ENCODE measurements around the gene CCDC33. TPM values are rescaled to one million over a fixed set of nuclear protein-coding genes. Genes with fewer than 3 reads are reported as not detected.

Gene CCDC33
- total RNA-seq, 1 experiment from 2014 or later, result 0.15 TPM

DNA sequence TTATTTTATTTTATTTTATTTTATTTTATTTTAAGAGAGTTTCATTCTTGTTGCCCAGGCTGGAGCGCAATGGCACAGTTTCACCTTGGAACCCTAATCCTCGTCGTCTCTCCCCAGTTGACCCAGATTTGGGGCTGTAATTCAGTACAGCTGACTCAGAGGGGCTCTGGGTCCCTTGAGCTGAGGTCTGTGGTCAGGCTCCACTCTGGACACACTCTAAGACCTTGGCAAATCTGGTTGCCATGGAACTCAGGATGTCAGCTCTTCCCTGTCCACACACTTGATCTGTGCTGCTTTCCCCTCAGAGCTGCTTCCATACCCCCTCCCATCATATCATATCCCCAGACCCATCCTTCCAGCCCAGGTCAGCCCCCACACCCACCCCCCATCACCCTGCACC lies 132.0 kb downstream of the CCDC33 start:
- ATAC-seq, result no peak
- ChIA-PET CTCF (interaction anchor here (1.2 kb wide), 1 partner anchor 122 kb away, joined by 3 read pairs; no protein-coding TSS in a partner anchor), POLR2A (no interaction called here), RAD21 (ENCODE audit: low non-redundant PET in 1 of 2, low total read pairs in 2 of 2, uncharacterized antibody in 2 of 2, unreplicated experiment in 2 of 2) (no interaction called here)
- Histone ChIP-seq H3K9me3 (ENCODE audit: control insufficient read depth in 1 of 2, insufficient read depth in 1 of 2, low read depth in 1 of 2, low read length in 2 of 2) (no peaks in the 10 kb centered on the region), H3K27me3 (ENCODE audit: insufficient read depth, low read length) (peaks cover 14% of the 10 kb centered on the region), H4K20me1 (ENCODE audit: insufficient read depth) (no peaks in the 10 kb centered on the region), H3K4me2 (ENCODE audit: low read length) (no peak overlapping the region), H2AFZ (ENCODE audit: low read depth, low read length, poor library complexity, severe bottlenecking) (no peak overlapping the region), H3K27ac (ENCODE audit: low read depth, low read length) (no peak overlapping the region), H3K79me2 (ENCODE audit: insufficient read depth, low read length) (no peaks in the 10 kb centered on the region), H3K36me3 (ENCODE audit: control insufficient read depth in 1 of 2, insufficient read depth in 2 of 2, low read length in 2 of 2) (no peaks in the 10 kb centered on the region), H3K9ac (ENCODE audit: low read length) (no peak overlapping the region), H3K4me3 (replicated peaks in 1 of 2; ENCODE audit: low read depth in 1 of 2, low read length in 2 of 2) (no peak overlapping the region), H3K4me1 (ENCODE audit: control insufficient read depth in 1 of 2, insufficient read depth in 2 of 2, low read length in 2 of 2) (peaks cover 0 to 1% of the 10 kb centered on the region in 2 experiments; a peak in 2 of 4 replicates), H3K9me2 (ENCODE audit: insufficient read depth) (no peaks in the 10 kb centered on the region)
- TF ChIP-seq SIN3A (IDR thresholded peaks at IDR 0.05; ENCODE audit: low read depth), result no peak
- TF ChIP-seq, protein P1, sequence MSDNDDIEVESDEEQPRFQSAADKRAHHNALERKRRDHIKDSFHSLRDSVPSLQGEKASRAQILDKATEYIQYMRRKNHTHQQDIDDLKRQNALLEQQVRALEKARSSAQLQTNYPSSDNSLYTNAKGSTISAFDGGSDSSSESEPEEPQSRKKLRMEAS (IDR thresholded peaks at IDR 0.05), result no peak
- TF ChIP-seq ELF1 (IDR thresholded peaks at IDR 0.05; ENCODE audit: borderline replicate concordance, low read depth), result no peak
- TF ChIP-seq EGR1 (IDR thresholded peaks at IDR 0.05; ENCODE audit: low read depth), result no peak
- TF ChIP-seq SP1 (IDR thresholded peaks at IDR 0.05; ENCODE audit: low read depth), result no peak
- TF ChIP-seq, protein P2, sequence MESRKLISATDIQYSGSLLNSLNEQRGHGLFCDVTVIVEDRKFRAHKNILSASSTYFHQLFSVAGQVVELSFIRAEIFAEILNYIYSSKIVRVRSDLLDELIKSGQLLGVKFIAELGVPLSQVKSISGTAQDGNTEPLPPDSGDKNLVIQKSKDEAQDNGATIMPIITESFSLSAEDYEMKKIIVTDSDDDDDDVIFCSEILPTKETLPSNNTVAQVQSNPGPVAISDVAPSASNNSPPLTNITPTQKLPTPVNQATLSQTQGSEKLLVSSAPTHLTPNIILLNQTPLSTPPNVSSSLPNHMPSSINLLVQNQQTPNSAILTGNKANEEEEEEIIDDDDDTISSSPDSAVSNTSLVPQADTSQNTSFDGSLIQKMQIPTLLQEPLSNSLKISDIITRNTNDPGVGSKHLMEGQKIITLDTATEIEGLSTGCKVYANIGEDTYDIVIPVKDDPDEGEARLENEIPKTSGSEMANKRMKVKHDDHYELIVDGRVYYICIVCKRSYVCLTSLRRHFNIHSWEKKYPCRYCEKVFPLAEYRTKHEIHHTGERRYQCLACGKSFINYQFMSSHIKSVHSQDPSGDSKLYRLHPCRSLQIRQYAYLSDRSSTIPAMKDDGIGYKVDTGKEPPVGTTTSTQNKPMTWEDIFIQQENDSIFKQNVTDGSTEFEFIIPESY (IDR thresholded peaks at IDR 0.05; ENCODE audit: extremely low read depth, insufficient replicate concordance, low read length), result no peak
- no peak for TF ChIP-seq RAD21 (IDR thresholded peaks at IDR 0.05; ENCODE audit: low read depth)
- no peak for TF ChIP-seq ZNF274 (IDR thresholded peaks at IDR 0.05; ENCODE audit: low read depth, low read length)
- TF ChIP-seq EZH2 (IDR thresholded peaks at IDR 0.05), result no peak
- TF ChIP-seq YY1 (IDR thresholded peaks at IDR 0.05; ENCODE audit: extremely low read depth, insufficient replicate concordance, low read depth, low read length), result no peak
- TF ChIP-seq JUND (IDR thresholded peaks at IDR 0.05), result no peak
- no peak for TF ChIP-seq TCF7L2 (IDR thresholded peaks at IDR 0.05; ENCODE audit: borderline replicate concordance, extremely low read depth, insufficient read depth, insufficient read length)
- TF ChIP-seq EZH2phosphoT487 (IDR thresholded peaks at IDR 0.05; ENCODE audit: borderline replicate concordance), result no peak
- no peak for TF ChIP-seq ZFX (IDR thresholded peaks at IDR 0.05)
- TF ChIP-seq FOSL1 (IDR thresholded peaks at IDR 0.05; ENCODE audit: low read depth), result no peak
- no peak for TF ChIP-seq POLR2AphosphoS5 (IDR thresholded peaks at IDR 0.05; ENCODE audit: low read depth, low read length)
- intact Hi-C loops (cut with micrococcal nuclease), result no loop called here
- no TSS peak for BruUV-seq (replicated peaks)
- no peak for DNase-seq (ENCODE audit: low read depth, low spot score)

Data from HCT116 (cell line).